GM18526 (cell line): ENCODE measurements around the gene MYL9.

Experiments used
- POLR2A ChIP-seq: IDR thresholded peaks from 3 replicates; pipeline ENCODE4 v1.6.1; 2011; ENCODE audit not compliant: insufficient read length; ENCODE audit errors: extremely low read depth

MYL9 gene

DNA sequence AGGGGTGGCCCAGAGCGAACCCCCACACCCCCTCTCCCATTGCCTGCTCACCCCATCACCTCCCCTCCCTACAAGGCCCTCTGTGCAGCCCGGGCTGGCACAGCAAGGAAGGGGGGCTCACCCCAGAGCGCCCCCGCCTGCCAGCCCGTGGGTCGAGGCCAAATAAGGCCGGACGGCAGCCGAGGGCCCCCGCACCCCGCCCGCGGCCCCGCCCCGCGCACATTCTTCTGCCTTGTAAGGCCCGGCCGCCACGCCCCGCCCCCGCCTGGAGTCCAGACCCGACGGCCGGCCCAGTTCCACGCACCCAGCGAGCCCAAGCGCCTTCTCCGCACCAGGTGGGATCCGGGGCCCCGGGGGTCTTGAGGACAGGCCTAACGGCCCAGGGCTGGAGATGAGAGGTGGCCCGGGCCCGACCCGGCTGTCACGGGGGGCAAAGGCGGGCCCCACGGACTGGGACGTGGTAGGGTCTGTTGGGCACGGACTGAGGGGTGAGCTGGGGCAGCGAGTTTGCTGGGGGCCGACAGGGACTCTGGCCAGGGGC lies at the start of gene MYL9:
TSS of gene MYL9 (plus strand) at position 293 of the 541 bp plus-strand sequence. CDS start 3,366 bp downstream, outside the sequence.
- TF ChIP-seq POLR2A = no peak

DNA sequence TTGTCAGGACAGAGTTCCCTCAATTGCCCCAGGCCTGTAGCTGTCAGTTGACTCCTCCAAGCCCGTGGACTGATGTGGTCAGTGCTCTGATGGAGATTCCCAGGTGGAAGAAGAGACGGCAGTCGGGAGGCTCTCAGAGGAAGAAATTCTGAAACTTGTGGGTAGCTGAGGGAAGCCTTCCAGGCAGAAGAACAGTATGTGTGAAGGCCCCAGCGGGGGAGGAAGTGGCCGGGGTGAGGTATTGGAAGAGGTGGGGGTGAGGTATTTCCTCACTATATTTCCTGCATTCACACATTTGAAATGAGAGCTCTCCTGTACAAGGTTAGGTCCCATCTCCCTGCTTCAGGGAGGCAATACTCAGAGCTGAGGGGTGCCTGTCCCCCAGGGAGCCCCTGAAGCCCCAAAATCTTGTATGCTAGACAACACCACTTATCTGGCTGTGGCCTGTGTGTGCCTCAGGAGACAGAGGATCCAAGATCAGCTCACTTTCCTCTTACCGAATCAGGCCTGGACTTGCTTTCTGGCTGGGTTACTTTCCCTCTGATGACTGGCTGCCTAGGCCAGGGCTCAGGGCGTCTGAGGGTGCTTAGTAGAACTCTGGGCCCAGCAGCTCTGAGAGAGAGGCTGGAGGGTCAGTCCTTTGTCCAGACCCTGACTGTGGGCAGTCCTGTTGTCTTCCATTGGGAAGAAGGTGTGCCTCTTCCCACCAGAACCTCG lies 49.3 kb upstream of the MYL9 start:
- no peak for TF ChIP-seq POLR2A

DNA sequence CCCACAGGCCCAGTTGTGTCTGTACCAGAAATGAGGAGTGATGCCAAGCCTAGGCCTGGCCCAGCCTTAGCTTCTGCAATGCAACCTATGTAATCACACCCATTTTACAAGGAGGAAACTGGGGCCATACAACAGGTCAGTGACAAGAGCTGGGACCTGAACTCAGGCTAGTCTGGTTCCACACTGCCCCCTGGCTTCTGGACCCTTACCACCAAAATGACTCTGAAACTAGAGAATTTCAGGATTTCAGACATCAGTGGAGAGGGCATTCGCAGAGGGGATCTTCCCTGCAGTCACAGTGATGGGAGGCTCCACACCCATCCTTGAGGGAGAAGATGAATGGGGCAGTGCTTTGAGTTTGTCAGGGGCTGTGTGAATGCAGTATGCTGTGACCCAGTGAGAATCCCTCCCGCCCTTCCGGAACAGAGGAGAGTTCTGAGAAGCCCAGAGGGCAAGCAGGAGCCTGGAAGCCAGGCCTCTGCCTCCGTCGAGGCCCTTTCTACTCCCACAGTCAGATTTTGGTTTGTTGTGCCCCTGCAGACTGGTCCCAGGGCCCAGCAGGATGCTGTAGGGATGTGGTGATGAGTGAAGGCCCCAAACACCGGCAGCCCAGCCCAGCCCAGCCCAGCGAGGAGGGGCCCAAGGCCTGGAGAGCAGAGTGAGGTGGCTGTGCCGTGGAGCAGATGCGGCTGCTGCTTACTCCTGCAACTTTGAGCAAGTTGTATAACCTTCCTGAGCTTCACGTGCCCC lies 48.1 kb upstream of the MYL9 start:
- TF ChIP-seq POLR2A = no peak

DNA sequence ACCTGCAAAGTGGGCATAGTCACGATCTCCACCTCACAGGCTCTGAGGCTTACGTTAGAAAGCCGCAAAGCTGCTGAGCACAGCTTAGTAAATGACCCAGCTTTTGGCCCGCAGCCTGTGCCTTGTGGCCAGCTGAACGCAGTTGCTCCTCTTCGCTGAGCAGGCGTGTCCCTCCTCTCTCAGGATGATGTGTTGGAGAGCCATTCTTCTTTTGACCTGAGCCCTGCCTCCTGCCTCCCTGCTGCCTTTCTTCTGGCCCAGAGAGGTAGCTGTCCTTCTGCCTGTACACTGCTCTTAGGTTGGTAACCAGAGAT lies 47.6 kb upstream of the MYL9 start:
- no peak for TF ChIP-seq POLR2A

DNA sequence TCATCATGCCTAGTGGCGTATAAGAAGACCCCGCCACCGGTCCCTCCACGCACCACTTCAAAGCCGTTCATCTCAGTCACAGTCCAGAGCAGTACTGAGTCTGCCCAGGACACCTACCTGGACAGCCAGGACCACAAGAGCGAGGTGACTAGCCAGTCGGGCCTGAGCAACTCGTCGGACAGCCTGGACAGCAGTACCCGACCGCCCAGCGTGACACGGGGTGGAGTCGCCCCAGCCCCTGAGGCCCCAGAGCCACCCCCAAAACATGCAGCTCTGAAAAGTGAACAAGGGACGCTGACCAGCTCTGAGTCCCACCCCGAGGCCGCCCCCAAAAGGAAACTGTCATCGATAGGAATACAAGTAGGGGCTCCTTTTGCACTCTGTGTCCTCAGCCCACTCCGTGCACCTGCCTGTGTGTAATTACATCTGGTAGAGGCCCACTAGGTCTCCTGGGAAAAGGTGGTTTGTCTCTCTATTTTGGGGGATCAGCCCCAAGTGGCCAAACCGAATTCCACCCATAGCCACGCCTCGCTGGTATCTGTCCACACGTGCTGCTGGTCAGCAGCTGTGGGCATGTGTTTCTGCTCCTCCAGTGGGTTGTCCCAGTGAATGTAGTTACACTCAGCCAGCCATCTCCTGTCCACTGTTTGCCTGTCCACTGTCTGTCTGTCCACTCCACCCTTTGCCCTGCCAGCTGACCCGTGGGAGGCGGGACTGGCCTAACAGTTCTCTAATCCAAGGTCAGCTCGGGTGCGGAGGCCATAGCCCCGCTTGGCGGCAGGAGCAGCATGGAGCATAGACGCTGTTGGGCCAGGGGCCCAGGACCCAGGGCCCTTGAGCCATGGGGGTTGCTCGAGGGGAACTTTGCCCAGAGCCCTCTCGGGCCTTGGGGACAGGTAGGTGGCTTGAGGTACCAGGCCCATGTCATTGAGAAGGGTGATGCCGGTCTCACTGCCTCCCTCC lies 44.3 kb upstream of the MYL9 start:
- no peak for TF ChIP-seq POLR2A

DNA sequence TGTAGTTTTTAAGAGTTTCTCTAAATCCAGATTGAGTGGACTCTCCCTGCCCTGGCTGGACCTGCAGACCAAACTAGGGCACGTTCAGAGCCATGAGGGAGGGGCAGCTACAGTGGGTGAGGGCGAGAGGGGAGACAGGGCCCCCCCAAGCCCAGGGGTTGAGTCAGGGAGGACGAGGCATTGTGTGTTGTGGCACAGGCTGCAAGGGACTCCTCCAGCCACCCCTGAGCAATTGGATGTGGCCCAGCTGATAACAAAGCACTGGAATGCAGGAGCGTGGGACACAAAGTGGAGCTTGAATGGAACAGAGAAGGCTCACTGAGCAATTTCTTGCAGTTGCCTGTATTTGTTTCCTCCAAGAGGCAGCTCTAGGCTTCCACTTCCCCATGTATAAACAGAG lies 43.5 kb upstream of the MYL9 start:
- no peak for TF ChIP-seq POLR2A

DNA sequence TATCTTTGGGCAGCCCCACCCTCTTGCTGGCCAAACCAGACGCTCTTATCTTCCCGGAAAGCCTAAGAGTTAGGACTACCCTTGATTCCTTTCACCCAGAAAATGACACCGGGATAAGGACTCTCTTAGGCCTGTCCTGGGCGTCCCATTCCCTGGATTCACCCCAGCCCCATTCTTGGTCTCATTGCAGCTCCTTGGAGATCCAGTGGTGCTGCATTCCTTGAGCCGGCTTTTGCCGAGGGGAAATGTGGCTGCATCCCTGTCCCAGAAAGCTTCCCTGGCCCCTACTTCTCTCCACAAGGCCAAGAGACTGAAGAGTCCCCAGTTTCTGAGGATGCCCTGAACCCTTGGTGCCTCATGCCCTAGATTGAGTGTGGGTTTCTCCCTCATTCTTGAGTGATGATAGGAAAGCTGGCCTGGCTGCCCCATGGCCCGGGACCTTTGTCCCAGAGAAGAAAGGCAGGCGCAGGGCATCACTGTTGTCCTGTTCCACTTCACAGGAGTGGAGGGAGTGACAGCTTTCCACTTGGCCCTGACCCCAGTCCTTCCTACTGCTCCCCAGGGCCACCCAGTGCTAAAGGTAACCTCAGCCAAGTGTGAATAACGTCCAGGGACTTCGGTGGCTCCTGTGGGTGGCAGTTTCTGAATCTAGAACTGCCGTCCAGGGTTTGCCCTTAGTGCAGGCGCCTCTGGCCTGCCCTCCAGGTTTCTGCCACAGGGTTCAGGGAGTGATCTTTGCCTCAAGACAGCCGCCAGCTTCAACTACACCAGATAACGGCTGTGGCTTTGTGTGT lies 42.7 kb upstream of the MYL9 start:
- TF ChIP-seq POLR2A = no peak

DNA sequence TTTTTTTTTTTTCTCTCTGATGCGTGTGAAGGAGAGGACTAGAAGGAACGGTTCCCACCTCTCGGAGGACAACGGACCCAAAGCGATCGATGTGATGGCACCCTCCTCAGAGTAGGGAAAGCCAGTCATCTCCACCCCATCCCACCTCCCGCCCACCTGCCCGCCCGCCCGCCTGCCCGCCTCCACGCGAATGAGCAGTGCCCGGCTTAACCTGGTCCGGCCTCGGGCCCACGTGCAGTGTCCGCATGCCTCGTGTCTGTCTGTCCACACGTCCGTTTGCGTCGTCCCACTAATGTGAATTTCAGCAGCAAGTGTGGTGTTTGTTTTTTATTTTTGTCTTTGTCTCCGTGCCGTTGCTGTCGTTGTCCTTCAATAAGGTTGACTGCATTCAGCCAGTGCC lies 42.1 kb upstream of the MYL9 start:
- TF ChIP-seq POLR2A = no peak

DNA sequence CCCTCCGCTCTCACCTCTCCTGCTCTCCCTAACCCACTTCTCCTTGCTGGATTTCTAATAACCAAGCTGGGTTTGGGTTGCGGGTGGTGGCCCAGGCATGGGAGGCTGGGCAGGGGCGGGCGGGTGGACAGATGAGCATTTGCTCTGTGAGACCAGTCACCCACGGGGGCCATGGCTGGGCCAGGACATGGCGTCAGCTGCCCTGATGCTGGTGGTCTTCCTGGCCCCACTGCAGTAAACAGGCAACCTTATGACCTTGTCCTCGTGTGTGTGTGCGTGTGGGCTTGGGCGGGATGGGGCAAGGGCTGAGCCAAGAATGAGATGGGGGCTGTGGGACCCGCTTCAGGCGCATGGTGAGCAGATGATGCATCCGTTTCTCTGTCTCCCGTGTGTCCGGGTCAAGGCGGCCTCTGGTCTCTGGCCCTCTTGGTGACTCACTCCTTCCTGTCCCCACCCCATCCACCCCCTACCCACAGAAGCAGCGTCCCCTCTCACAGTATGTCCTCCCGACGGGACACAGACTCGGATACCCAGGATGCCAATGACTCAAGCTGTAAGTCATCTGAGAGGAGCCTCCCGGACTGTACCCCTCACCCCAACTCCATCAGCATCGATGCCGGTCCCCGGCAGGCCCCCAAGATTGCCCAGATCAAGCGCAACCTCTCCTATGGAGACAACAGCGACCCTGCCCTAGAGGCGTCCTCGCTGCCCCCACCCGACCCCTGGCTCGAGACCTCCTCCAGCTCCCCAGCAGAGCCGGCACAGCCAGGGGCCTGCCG lies 41.4 kb upstream of the MYL9 start:
- no peak for TF ChIP-seq POLR2A

DNA sequence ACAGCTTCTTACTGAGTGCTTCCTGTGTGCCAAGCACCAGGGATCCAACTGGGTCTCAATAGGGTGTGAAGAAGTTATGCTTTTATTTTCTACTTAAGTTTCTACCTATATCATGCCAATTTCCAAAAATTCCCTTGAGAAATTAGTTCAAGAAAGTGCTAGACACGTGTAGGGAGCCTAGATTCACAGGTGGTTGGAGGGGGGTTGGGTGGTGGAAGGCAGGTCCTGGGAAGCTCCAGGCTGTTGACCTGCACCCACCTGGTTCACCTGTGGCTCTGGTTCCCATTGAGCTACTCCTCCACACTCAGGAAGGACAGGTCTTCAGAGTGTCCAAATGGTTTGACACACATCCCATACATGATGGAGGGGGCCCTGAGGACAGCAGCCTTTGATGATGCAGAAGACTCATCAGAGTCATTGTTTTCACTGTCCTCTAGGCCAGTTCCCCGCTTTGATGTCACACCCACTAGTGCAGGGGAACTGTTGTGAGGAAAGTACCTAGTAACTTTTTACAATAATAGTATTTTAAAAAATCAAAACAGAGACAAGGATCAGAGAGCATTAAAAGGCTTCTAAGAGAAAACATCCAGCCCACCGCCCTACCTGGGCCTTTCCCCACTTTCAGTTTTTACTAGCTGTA lies 39.8 kb upstream of the MYL9 start:
- no peak for TF ChIP-seq POLR2A

DNA sequence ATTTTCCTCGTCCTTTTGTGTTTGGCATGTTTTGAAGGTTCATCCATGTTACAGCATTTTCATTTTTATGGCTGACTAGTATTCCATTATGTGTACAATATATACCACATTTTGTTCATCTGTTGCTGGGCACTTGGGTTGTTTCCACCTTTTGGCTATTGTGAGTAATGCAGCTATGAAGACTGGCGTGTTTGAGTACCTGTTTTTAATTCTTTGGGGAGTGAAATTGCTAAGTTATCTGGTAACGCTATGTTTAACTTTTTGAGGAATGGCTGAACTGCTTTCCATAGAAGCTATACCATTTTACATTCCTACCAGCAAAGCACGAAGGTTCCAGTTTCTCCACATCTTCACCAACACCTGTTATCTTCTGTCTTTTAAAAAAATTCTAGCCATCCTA lies 37.0 kb upstream of the MYL9 start:
- TF ChIP-seq POLR2A = no peak

DNA sequence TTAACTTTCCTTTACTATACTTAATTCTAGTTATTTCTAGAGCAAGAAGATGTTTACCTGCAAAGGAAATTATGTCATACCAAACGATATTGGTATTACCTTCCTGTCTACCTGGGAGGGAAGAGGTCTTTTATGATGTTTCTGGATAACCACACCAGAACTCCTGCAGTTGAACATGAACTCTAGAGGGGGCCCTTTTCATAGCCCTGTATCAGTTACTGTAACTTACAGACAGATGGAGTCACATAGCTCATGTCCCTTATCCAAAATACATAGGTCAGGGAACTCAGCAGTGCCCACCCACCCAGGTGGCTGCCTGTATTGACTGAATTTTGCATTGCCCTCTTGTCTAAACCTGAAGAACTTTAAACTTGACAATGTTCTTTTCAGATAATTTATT lies 35.1 kb upstream of the MYL9 start:
- no peak for TF ChIP-seq POLR2A

DNA sequence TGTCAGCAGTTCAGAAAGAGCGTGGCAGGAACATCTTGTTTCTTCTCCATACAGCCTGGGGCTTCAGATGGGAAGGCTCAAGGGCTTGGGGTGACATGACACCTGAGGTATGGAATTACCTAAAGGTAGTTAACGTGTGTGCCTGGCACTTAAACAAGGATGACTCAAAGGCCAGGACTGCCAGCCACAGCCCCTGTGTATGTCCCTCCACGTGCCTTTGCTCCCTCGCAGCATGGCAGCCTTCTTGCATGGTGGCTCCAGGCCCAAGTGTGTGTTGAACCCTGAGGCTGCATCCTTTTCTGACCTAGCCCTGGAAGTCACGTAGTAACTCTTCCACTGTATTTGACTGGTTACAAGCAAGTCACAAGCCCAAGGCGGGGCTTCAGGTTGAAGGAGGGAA lies 33.6 kb upstream of the MYL9 start:
- TF ChIP-seq POLR2A = no peak
